Astrocyte of the spinal cord (primary cell): ENCODE data around the gene GUCY1B1.
A peak's percentile ranks its signal among the peaks of the same experiment; 100 is the strongest.

Source experiments
- DNase-seq: peaks from one replicate; pipeline ENCODE4 v3.0.0; 2011; ENCODE audit warnings: low read depth, low spot score
- H3K4me3 ChIP-seq: 2 replicates; pipeline ENCODE4 v1.5.1; 2011; ENCODE audit warnings: low read depth, mild to moderate bottlenecking, low read length, moderate library complexity
- CTCF ChIP-seq: IDR thresholded peaks from 2 replicates; pipeline ENCODE4 v1.5.1; 2012; ENCODE audit warnings: low read depth, mild to moderate bottlenecking, low read length, inconsistent platforms
- in situ Hi-C: cut with HindIII; loops from 2 replicates; pipeline ENCODE4 v1.10.0; 2017; ENCODE audit warnings: low sequenced_read_pairs

Gene GUCY1B1

GRCh38 chr4:155837203-155837796 is 78.5 kb downstream of the GUCY1B1 start:
- in situ Hi-C loops: no loop called here
- TF ChIP-seq CTCF: no peak
- H3K4me3 ChIP-seq: no peak overlapping the region
- DNase-seq: no peak

GRCh38 chr4:155842080-155842479 is 83.3 kb downstream of the GUCY1B1 start:
- no peak overlapping the region for H3K4me3 ChIP-seq
- in situ Hi-C loops: no loop called here
- TF ChIP-seq CTCF: no peak
- no peak for DNase-seq

- H3K4me3 ChIP-seq: no peak overlapping the region
- TF ChIP-seq CTCF: no peak
- no peak for DNase-seq
- in situ Hi-C loops: no loop called here
These were observed 88.1 kb downstream of the GUCY1B1 start for GRCh38 chr4:155846929-155847328.

- no peak overlapping the region for H3K4me3 ChIP-seq
- DNase-seq: no peak
- in situ Hi-C loops: no loop called here
- no peak for TF ChIP-seq CTCF
These were observed 90.2 kb downstream of the GUCY1B1 start for GRCh38 chr4:155849042-155849441.

- H3K4me3 ChIP-seq: no peak overlapping the region
- in situ Hi-C loops: no loop called here
- no peak for DNase-seq
- no peak for TF ChIP-seq CTCF
These were observed 94.4 kb downstream of the GUCY1B1 start for GRCh38 chr4:155853189-155853588.

GRCh38 chr4:155854582-155855226 is 95.9 kb downstream of the GUCY1B1 start:
- no peak for TF ChIP-seq CTCF
- H3K4me3 ChIP-seq: no peak overlapping the region
- in situ Hi-C loops: no loop called here
- DNase-seq: peak; percentile 52
